ENCODE data around the gene CSNK2A2. TPM values are rescaled to one million over a fixed set of nuclear protein-coding genes. Genes with fewer than 3 reads are reported as not detected.

The CSNK2A2 gene
- total and polyA plus RNA-seq, 9 of the 15 experiments (the other 6 are each of a cell fraction or from before 2014, with no cell fraction given) = 20.8 to 109 (median 44.7) TPM

- TF ChIP-seq E2F6 (IDR thresholded peaks at IDR 0.05; ENCODE audit: borderline replicate concordance in 1 of 2, extremely low read depth in 1 of 2, insufficient read depth in 1 of 2, insufficient read length in 1 of 2, low read depth in 1 of 2, low read length in 1 of 2, poor library complexity in 1 of 2, severe bottlenecking in 1 of 2) (peak in 1 of 2 experiments; percentile 39), GTF2B (IDR thresholded peaks at IDR 0.05; ENCODE audit: extremely low read depth, insufficient read length) (no peak), POLR2G (IDR thresholded peaks at IDR 0.05; ENCODE audit: low read depth, low read length) (no peak), PRPF4 (IDR thresholded peaks at IDR 0.05; ENCODE audit: insufficient read depth, low read depth, low read length, poor library complexity, severe bottlenecking) (no peak), CHD1 (IDR thresholded peaks at IDR 0.05; ENCODE audit: low read length) (peak; percentile 56), SFPQ (IDR thresholded peaks at IDR 0.05; ENCODE audit: low read depth, low read length) (no peak), EGR1 (conservative IDR thresholded peaks at IDR 0.05) (0 out of 2 replicates have a peak, but pooled peaks have one; percentile 6), VEZF1 (CRISPR knock-in tag; IDR thresholded peaks at IDR 0.05) (peak; percentile 7), FIP1L1 (IDR thresholded peaks at IDR 0.05; ENCODE audit: low read depth, low read length, poor library complexity, severe bottlenecking) (no peak)
Measured at GRCh38 chr16:58128711-58129096, 69.2 kb downstream of the CSNK2A2 start (continued).

Data from K562 (cell line).